ENCODE data around the gene IL37. TPM values are rescaled to one million over a fixed set of nuclear protein-coding genes. Genes with fewer than 3 reads are reported as not detected.

Gene IL37
- total RNA-seq, 2 donors from 2014 or later: 1.4 TPM; not detected in 1

- Histone ChIP-seq H3K4me1 (replicated peaks) (no peaks in the 10 kb centered on the region), H3K9me3 (no peaks in the 10 kb centered on the region), H3K27ac (no peak overlapping the region), H3K4me3 (no peak overlapping the region), H3K27me3 (replicated peaks; ENCODE audit: insufficient read depth) (no peaks in the 10 kb centered on the region), H3K36me3 (no peaks in the 10 kb centered on the region)
- no peak for DNase-seq (ENCODE audit: low spot score)
- WGBS: 81% methylated on average over 6 of the region's 6 CpGs
- TF ChIP-seq POLR2A (IDR thresholded peaks at IDR 0.05): no peak
- no peak for TF ChIP-seq POLR2AphosphoS5 (IDR thresholded peaks at IDR 0.05)
- no peak for TF ChIP-seq CTCF (IDR thresholded peaks at IDR 0.05)
- intact Hi-C loops (cut with DNase I): no loop called here
These were observed 33.5 kb upstream of the IL37 start for GRCh38 chr2:112877423-112877822.

GRCh38 chr2:112879491-112880041, 31.4 kb upstream of the IL37 start:
- no peaks in the 10 kb centered on the region for H3K4me1 ChIP-seq (replicated peaks)
- H3K27ac ChIP-seq: no peak overlapping the region
- WGBS: 93% methylated on average over 6 of the region's 6 CpGs
- H3K4me3 ChIP-seq: no peak overlapping the region
- H3K9me3 ChIP-seq: no peaks in the 10 kb centered on the region
- H3K27me3 ChIP-seq (replicated peaks; ENCODE audit: insufficient read depth): no peaks in the 10 kb centered on the region
- no peaks in the 10 kb centered on the region for H3K36me3 ChIP-seq
- no peak for DNase-seq (ENCODE audit: low spot score)
- intact Hi-C loops (cut with DNase I): no loop called here
- TF ChIP-seq CTCF (IDR thresholded peaks at IDR 0.05): no peak
- no peak for TF ChIP-seq POLR2A (IDR thresholded peaks at IDR 0.05)
- no peak for TF ChIP-seq POLR2AphosphoS5 (IDR thresholded peaks at IDR 0.05)

GRCh38 chr2:112880091-112880531, 30.9 kb upstream of the IL37 start:
- 91% methylated on average over 5 of the region's 5 CpGs for WGBS
- intact Hi-C loops (cut with DNase I): no loop called here
- no peak for TF ChIP-seq POLR2AphosphoS5 (IDR thresholded peaks at IDR 0.05)
- TF ChIP-seq POLR2A (IDR thresholded peaks at IDR 0.05): no peak
- TF ChIP-seq CTCF (IDR thresholded peaks at IDR 0.05): no peak

GRCh38 chr2:112880696-112881095, 30.3 kb upstream of the IL37 start:
- no peak for TF ChIP-seq CTCF (IDR thresholded peaks at IDR 0.05)
- TF ChIP-seq POLR2AphosphoS5 (IDR thresholded peaks at IDR 0.05): no peak
- no peak for TF ChIP-seq POLR2A (IDR thresholded peaks at IDR 0.05)
- 78% methylated on average over 7 of the region's 7 CpGs for WGBS
- intact Hi-C loops (cut with DNase I): no loop called here

More at GRCh38 chr2:112880091-112880531, 30.9 kb upstream of the IL37 start:
- H3K9me3 ChIP-seq: no peaks in the 10 kb centered on the region
- no peaks in the 10 kb centered on the region for H3K36me3 ChIP-seq
- no peak overlapping the region for H3K4me3 ChIP-seq
- DNase-seq (ENCODE audit: low spot score): no peak
- H3K27ac ChIP-seq: no peak overlapping the region
- no peaks in the 10 kb centered on the region for H3K4me1 ChIP-seq (replicated peaks)
- no peaks in the 10 kb centered on the region for H3K27me3 ChIP-seq (replicated peaks; ENCODE audit: insufficient read depth)

GRCh38 chr2:112881217-112881985, 29.6 kb upstream of the IL37 start:
- Histone ChIP-seq H3K27me3 (replicated peaks; ENCODE audit: insufficient read depth) (no peaks in the 10 kb centered on the region), H3K4me1 (replicated peaks) (no peaks in the 10 kb centered on the region), H3K36me3 (no peaks in the 10 kb centered on the region), H3K27ac (no peak overlapping the region), H3K9me3 (no peaks in the 10 kb centered on the region), H3K4me3 (no peak overlapping the region)
- 71% methylated on average over 5 of the region's 5 CpGs for WGBS
- intact Hi-C loops (cut with DNase I): no loop called here
- DNase-seq (ENCODE audit: low spot score): no peak
- TF ChIP-seq POLR2A (IDR thresholded peaks at IDR 0.05) (no peak), CTCF (IDR thresholded peaks at IDR 0.05) (no peak), POLR2AphosphoS5 (IDR thresholded peaks at IDR 0.05) (no peak)

More at GRCh38 chr2:112880696-112881095, 30.3 kb upstream of the IL37 start:
- Histone ChIP-seq H3K4me1 (replicated peaks) (no peaks in the 10 kb centered on the region), H3K4me3 (no peak overlapping the region), H3K27me3 (replicated peaks; ENCODE audit: insufficient read depth) (no peaks in the 10 kb centered on the region), H3K9me3 (no peaks in the 10 kb centered on the region), H3K36me3 (no peaks in the 10 kb centered on the region), H3K27ac (no peak overlapping the region)
- DNase-seq (ENCODE audit: low spot score): no peak

Measured in prostate gland (tissue), 2 donors.